CD4-positive, alpha-beta T cell treated with Interferon gamma for 1 hour (primary cell): ENCODE data around the gene ANO7.

Experiments
- DNase-seq: peaks from one replicate; pipeline ENCODE4 v3.0.0-alpha.2; 2020

ANO7 gene

DNA sequence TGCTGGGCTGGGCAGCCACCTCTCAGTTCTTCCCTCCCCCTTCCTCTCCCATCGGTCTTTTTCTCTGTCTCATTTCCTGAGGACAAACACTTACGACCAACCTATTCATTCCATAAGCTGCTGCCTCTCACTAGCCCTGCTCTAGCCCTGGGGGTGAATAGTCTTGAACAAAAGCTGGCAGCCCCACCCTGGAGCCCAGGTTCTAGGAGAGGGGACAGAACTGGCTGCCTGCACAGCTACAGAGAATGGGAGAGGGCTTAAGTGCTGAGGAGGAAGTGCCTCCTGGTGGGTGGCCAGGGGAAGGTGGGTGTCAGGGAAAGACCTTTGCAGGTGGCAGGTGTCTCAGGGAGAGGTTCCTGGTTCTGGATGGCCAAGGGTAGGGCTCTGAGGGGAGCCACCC lies 22.8 kb downstream of the ANO7 start:
- DNase-seq: no peak

DNA sequence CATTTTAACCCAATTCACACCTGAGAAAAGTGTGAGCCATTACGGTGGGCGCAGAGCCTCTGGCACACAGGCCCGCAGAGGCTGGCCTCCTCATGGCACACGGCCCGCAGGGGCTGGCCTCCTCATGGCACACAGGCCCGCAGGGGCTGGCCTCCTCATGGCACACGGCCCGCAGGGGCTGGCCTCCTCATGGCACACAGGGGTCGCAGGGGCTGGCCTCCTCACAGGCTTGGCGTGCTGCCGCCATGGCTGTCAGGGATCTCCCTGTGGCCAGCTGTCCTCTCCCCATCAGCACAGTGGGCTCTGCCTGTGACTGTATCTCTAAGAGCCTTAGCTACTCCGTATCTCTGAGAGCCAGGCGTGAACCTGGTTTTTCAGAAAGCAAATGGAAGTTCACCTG lies 24.6 kb downstream of the ANO7 start:
- no peak for DNase-seq

DNA sequence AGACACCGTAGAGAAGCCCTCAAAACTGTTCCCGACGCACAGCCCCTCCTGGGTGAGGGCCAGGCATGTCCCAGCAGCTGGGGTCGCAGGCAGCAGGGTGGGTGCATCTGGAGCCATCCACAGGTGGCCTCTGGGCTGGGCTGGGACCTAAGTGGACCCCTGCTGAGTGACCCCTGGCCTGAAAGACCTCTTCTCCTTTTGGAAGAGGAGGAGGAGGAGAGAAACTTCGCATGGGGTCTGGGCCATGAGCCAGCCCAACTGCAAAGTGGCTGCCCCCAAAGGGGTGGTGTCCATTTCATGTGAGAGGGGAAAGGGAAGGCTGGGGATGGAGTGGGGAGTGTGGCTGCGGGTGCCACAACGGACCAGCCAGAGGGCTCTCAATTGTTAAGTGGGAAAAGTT lies 25.1 kb downstream of the ANO7 start:
- DNase-seq: no peak

DNA sequence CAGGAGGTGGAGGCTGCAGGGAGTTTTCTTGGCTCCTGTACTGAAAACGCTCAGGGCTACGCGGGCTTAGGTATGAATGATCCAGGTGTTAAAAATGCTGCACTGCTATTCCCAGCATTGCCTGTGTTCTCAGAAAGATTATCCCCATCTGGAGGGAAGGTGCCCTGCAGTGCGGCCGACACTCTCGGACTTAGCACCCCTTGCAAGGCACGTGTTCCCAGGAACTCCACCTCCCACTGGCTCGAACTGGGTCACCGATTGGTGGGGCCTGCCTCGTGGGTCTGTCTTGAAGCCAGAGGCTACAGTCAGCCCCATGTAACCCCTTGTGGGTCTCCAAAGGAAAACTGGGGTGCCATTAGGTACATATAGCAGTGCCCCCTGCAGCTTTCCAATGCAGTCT lies 25.7 kb downstream of the ANO7 start:
- no peak for DNase-seq

GRCh38 chr2:241214766-241215165 lies 26.3 kb downstream of the ANO7 start:
- no peak for DNase-seq

GRCh38 chr2:241215421-241215820 lies 26.9 kb downstream of the ANO7 start:
- DNase-seq: no peak

DNA sequence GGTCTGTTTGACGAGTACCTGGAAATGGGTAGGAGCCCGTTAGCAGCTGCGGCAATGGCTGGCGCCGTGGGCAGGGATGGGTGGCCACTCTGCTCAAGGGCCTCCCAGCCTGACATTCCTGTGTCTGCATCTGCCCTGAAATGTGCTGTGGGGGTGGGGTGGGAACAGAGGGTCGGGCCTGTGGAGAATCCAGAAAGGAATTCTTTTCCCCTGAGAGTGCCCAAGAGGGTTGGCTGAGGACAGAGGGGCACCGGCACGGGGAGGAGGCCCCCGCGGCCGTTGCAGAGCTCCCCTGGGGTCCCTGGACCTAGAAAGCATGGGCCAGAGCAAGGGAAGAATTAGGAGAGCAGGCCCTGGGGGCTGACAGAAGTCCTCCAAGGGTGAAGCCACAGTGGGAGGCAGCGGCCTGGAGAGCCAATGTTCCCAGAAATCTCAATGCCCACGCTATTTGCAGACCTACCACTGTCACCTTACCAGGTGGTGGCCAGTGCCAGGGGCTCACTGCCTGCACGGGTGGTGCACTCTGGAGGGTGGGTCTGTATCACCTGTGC lies 27.8 kb downstream of the ANO7 start:
- DNase-seq: no peak

GRCh38 chr2:241217320-241218031 lies 29.0 kb downstream of the ANO7 start:
- peak; percentile 33 for DNase-seq

DNA sequence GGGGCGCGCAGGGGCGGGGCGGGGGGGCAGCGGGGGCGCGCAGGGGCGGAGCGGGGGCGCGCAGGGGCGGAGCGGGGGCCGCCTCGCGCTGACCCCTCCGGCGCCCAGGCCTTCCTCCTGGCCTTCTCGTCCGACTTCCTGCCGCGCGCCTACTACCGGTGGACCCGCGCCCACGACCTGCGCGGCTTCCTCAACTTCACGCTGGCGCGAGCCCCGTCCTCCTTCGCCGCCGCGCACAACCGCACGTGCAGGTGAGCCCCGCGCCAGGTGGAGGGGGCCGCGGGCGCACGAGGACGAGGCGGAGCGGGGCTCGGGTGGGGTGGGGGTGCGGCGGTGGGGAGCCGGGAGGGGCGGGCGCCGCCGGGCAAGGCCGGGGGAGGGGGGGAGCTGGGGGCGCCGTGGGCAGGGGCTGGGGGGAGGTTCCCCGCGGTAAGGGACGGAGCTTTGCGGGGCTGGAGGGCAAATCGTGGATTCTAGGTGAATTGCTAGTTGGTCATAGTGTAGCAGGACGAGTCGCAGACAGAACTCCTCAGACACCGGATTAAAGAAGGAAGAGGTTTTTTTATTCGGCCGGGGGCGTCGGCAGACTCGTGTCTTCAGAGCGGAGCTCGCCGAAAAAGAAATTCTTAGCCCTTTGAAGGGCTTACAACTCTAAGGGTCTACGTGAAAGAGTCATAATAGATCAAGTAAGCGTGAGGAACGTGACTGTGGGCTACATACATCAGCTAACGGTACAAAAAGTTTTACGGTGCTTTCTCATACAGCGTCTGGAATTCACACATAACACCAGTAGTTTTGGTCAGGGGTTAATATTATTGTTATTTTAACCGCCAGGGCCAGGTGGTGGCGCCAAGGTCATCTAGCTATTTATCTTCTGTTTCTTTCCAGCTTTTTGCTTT lies 29.9 kb downstream of the ANO7 start:
- peak; percentile 34 for DNase-seq

DNA sequence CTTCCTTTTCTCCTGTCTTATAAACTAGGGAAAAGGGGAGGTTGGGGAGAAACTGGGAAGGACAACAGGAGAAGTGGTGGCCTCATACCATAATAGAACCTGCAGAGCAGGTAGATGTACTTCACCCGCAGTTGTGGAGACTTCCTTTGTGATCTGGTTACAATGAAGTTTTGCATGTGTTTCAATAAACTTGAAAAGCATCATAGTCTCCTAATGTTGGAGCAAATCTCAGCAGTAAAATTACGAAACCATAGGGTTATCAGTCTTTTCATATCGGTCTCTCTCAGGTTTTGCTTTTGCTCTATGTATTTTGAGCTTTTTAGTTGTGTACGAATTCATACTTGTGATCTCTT lies 30.5 kb downstream of the ANO7 start:
- no peak for DNase-seq

DNA sequence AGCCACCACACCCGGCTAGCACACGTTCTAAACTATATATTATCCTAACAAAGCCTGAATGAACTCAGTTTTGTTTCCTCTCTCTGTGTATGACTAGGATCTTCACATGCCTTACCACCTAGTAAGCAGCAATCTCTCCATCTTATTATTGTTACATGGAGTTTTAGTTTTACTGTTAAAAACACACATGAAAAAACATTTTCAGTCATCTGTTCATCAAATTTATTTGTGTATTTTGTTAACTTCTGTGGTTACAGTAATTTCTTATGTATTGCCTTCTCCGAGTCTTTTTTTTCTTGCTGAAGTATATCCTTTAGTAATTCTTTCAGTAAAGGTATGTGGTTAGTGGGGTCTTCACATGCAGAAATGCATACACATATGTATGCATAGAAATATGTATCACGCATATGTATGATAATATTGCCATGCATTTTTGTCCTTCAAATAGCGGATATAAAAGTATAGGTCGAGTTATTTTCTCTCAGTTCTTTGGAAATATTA lies 31.4 kb downstream of the ANO7 start:
- DNase-seq: no peak

GRCh38 chr2:241223211-241224017 lies 34.9 kb downstream of the ANO7 start:
- no peak for DNase-seq

DNA sequence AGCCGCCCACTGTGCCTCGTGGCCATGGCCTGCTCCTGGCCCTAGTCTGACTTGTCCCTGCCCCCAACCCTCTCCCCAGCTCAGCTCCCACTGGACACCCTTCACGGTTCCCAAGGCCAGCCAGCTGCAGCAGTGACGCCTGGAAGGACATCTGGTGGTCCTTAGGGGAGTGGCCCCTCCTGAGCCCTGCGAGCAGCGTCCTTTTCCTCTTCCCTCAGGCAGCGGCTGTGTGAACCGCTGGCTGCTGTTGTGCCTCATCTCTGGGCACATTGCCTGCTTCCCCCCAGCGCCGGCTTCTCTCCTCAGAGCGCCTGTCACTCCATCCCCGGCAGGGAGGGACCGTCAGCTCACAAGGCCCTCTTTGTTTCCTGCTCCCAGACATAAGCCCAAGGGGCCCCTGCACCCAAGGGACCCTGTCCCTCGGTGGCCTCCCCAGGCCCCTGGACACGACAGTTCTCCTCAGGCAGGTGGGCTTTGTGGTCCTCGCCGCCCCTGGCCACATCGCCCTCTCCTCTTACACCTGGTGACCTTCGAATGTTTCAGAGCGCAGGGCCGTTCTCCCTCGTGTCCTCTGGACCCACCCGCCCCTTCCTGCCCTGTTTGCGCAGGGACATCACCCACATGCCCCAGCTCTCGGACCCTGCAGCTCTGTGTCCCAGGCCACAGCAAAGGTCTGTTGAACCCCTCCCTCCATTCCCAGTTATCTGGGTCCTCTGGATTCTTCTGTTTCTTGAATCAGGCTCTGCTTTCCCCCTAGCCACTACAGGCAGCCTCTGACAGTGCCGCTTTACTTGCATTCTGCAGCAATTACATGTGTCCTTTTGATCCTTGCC lies 35.8 kb downstream of the ANO7 start:
- no peak for DNase-seq

DNA sequence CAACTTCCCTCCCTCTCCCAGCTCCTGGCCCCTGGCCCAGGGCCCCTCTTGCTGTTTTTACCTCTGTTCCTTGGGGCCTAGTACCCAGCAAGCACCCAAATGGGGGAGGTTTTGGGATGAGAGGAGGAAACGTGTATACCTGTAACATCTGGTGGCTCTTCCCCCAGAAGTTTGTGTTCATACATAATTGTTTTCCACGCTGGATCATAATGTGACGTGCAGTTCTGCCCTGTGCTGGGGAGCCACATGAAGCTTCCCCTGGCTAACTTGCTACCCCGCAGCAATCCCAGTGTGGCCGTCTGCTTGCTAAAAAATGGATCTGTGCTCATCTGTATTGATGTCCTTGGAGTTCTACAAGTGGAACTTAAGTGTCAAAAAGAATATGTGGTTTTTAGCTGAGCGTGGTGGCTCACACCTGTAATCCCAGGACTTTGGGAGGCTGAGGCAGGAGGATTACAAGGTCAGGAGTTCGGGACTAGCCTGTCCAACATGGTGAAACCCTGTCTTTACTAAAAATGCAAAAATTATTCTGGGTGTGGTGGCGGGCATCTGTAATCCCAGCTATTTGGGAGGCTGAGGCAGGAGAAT lies 36.5 kb downstream of the ANO7 start:
- no peak for DNase-seq

GRCh38 chr2:241225545-241225944 lies 37.1 kb downstream of the ANO7 start:
- no peak for DNase-seq

- DNase-seq: no peak
These were observed 37.5 kb downstream of the ANO7 start for GRCh38 chr2:241225983-241226382.

DNA sequence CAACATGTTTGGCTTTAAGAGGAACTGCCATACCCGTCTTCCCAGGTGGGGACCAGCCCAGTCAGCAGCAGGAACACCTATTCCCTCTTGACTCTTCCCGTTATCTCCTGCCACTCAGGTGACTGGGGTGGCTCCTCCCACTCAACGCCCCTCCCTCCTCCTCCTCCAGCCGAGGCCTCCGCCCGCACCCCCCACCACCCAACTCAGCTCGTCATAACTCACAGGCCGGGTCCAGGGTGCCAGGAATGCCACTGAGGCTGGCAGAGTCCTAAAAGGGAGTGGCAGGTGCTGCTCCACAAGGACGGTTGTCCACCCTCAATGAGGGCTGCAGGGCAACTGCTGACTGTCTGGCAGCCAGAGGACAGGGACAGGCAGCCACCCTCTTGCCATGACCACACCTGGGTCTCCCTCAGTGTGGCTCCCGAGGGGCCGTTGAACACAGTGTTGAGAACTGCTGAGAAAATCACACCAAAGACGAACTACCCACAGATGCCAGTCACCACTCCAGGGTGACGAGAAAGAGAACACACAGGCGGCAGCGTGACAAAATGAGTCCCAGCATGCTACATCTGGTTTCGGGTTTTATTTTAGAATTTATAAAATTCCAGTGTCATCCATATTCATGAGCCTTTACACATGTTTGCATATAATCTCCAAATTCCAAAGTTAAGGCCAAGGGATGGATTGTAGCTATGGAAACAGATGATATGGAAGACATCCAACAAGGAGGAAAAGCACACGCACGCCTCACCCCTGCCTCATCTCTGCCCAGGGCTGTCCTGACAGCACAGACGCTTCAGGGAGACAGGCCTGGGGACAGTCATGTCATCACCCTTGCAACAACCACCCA lies 38.5 kb downstream of the ANO7 start:
- no peak for DNase-seq

DNA sequence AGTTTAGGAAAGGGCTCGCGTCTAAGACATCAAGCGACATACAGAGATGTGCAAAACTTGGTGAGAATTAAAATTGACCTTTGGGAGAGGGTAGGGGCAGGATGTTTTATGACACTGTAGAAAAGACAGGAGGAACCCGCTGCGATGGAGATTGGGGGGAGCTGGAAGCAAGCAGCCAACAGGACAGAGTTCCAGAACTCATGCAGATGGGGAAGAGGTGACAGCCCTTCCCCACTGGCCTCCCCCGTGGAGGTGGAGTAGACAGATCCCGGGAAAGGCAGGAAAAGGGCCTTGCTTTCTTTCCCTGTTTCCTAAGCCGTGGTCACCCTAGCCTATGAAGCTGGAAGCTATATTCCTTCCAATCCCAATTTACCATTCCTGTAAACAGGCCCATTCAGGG lies 39.1 kb downstream of the ANO7 start:
- no peak for DNase-seq

DNA sequence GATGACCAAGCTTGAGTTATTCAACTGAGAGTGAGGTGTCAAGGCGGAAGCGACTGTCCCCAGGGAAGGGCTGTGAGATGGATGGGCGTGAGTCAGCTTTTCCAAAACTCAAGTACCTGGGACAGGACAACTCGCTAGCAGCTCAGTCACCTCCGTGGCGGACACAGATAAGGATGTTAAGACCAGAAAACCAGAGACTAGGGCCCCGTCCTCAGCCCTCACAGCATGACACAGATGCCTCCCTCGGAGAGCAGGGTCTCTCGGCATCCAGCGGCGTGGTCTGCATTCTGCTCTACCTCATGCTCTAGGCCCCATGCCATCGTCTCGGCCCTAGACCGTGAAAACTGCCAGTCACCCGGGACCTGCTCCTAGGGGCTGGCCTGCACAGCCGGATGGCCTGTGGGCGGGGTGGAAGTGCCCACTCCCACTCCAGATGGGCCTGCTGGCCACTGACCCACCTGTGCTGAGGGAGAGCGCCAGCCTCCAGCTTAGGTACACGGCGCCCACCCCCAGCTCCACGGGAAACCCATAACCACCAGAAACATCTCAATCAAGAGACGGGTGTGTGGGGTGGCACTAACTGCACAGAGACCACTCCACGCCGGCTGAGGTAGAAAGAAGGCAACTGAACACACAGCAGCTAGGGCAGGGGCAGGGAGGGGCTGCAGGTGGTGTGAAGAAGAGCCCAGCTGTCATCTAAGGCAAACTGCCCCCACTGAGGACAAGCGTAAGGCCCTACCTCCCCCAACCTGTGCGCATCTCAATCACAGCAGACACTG lies 39.8 kb downstream of the ANO7 start:
- DNase-seq: no peak
